Measurements from ENCODE around the gene IWS1. TPM values are rescaled to one million over a fixed set of nuclear protein-coding genes. Genes with fewer than 3 reads are reported as not detected.

IWS1 gene
- total RNA-seq, 4 donors from 2014 or later = 36.9 to 43.9 (median 39.6) TPM

DNA sequence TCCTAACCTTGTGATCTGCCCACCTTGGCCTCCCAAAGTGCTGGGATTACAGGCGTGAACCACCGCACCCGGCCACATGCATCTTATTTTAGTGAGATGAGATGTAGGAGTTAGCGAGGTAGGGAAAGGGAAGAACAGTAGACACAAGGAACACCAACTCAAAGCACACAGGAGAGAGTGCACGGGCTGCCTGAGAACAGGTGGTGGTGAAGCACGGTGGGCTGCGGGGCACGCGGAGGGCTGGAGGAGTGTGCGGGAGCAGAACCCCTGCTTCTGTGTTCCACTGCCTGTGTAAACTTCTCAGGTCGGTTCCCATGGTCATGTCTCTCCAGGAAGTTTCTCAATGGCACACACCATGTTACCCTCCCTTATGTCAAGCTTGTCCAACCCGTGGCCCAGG is 69.3 kb downstream of the IWS1 start:
- no peak for ATAC-seq
- no peaks in the 10 kb centered on the region for H3K4me1 ChIP-seq
- WGBS, 2 donors (ENCODE audit: low coverage in 1 of 2) = 86 to 100% methylated on average over 1 to 5 of the region's 12 CpGs
- no peak overlapping the region for H3K27ac ChIP-seq
- TF ChIP-seq EP300 (IDR thresholded peaks at IDR 0.05) (no peak), POLR2AphosphoS5 (IDR thresholded peaks at IDR 0.05) (no peak), POLR2A (IDR thresholded peaks at IDR 0.05) (no peak)
- TF ChIP-seq, protein P1, sequence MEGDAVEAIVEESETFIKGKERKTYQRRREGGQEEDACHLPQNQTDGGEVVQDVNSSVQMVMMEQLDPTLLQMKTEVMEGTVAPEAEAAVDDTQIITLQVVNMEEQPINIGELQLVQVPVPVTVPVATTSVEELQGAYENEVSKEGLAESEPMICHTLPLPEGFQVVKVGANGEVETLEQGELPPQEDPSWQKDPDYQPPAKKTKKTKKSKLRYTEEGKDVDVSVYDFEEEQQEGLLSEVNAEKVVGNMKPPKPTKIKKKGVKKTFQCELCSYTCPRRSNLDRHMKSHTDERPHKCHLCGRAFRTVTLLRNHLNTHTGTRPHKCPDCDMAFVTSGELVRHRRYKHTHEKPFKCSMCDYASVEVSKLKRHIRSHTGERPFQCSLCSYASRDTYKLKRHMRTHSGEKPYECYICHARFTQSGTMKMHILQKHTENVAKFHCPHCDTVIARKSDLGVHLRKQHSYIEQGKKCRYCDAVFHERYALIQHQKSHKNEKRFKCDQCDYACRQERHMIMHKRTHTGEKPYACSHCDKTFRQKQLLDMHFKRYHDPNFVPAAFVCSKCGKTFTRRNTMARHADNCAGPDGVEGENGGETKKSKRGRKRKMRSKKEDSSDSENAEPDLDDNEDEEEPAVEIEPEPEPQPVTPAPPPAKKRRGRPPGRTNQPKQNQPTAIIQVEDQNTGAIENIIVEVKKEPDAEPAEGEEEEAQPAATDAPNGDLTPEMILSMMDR (IDR thresholded peaks at IDR 0.05) = no peak
- H3K27me3 ChIP-seq = no peaks in the 10 kb centered on the region
- H3K4me3 ChIP-seq = no peak overlapping the region
- no peaks in the 10 kb centered on the region for H3K9me3 ChIP-seq
- peaks cover 0 to 15% of the 10 kb centered on the region in 2 donors for H3K36me3 ChIP-seq

DNA sequence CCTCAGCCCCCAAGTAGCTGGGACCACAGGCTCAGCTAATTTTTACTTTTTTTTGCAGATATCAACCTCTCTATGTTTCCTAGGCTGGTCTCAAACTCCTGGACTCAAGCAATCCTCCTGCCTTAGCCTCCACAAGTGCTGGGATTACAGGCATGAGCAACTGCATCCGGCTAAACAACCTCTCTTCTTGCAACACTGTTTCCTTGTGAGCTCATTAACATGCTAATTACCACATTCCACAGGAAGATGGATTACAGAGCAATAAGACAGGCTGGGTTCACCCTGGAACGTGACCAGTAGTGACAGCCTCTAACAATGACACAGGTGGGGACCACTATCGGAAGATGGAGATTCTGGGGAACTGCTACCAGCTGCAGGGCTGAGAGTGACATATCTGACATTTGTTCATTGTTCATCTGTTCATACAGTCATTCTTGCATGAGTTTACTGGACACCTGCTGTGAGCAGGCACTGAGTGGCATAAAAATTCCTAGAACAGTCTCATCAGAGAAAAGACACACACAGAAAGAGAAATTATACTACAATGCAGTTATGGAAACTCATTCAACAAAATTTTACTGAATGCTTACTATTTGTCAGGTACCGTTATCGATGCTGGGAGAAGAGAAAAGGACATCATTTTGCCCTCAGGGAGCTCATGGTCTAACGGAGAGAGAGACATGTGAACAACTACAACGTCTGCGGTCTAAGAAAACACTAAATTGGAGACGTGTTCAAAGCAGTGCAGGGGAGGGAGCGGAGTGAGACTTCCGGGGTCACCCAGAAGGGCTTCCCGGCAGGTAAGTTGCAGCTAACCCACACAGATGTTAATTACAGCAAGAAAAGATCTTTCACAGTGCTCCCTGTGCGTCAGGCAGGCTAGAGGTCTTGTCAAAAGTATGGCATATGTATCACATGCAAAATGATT is 70.5 kb downstream of the IWS1 start:
- 80 to 86% methylated on average over 11 to 13 of the region's 13 CpGs for WGBS, 2 donors (ENCODE audit: low coverage in 1 of 2)
- TF ChIP-seq, protein P1 (IDR thresholded peaks at IDR 0.05) = no peak
- TF ChIP-seq EP300 (IDR thresholded peaks at IDR 0.05) = no peak
- TF ChIP-seq POLR2A (IDR thresholded peaks at IDR 0.05) = no peak
- no peak for TF ChIP-seq POLR2AphosphoS5 (IDR thresholded peaks at IDR 0.05)
- ATAC-seq = no peak
- peaks cover 0 to 15% of the 10 kb centered on the region in 2 donors for H3K36me3 ChIP-seq
- no peaks in the 10 kb centered on the region for H3K27me3 ChIP-seq
- no peaks in the 10 kb centered on the region for H3K9me3 ChIP-seq
- H3K4me1 ChIP-seq = no peaks in the 10 kb centered on the region
- no peak overlapping the region for H3K27ac ChIP-seq
- no peak overlapping the region for H3K4me3 ChIP-seq

DNA sequence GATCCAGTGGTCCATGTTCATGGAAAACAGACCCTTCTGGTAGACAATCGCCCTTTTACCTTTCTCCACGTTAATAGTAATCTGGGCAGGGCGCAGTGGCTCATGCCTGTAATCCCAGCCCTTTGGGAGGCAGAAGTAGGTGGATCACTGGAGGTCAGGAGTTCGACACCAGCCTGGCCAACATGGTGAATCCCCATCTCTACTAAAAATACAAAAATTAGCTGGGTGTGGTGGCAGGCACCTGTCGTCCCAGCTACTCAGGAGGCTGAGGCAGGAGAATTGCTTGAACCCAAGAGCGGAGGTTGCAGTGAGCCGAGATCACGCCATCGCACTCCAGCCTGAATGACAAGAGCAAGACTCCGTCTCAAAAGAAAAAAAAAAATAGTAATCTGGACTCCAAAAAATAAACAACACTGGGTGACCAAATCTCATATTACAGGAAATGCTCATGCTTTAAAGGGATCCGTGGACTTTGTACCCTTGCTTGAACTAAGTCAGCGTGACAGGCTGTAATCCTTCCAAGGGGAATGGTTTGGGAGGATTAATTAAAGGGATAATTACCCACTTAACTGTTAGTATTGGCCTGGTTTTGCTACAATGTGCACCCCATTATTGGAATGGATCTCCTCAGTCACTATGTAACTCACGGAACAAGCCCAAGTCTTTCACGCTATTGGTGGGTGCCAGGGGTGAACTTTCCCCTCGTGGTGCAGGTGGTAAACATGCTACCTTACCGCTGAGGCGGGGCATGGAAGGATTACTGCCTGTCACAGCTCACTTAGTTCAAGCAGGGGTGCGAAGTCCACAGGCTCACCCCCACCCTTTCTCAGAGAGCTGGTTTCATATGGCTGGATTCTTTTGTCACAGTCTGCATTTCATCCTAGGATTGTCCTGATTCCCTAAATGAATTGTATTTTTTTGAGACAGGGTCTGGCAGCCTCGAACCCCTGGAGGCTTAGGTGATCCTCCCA is 71.4 kb downstream of the IWS1 start:
- H3K4me1 ChIP-seq = no peaks in the 10 kb centered on the region
- no peaks in the 10 kb centered on the region for H3K27me3 ChIP-seq
- ATAC-seq = no peak
- H3K9me3 ChIP-seq = no peaks in the 10 kb centered on the region
- H3K36me3 ChIP-seq = peaks cover 0 to 17% of the 10 kb centered on the region in 2 donors
- no peak overlapping the region for H3K27ac ChIP-seq
- WGBS, 2 donors (ENCODE audit: low coverage in 1 of 2) = 84 to 86% methylated on average over 5 to 9 of the region's 19 CpGs
- TF ChIP-seq, protein P1 (IDR thresholded peaks at IDR 0.05) = no peak
- no peak for TF ChIP-seq POLR2A (IDR thresholded peaks at IDR 0.05)
- no peak for TF ChIP-seq POLR2AphosphoS5 (IDR thresholded peaks at IDR 0.05)
- TF ChIP-seq EP300 (IDR thresholded peaks at IDR 0.05) = no peak
- no peak overlapping the region for H3K4me3 ChIP-seq

DNA sequence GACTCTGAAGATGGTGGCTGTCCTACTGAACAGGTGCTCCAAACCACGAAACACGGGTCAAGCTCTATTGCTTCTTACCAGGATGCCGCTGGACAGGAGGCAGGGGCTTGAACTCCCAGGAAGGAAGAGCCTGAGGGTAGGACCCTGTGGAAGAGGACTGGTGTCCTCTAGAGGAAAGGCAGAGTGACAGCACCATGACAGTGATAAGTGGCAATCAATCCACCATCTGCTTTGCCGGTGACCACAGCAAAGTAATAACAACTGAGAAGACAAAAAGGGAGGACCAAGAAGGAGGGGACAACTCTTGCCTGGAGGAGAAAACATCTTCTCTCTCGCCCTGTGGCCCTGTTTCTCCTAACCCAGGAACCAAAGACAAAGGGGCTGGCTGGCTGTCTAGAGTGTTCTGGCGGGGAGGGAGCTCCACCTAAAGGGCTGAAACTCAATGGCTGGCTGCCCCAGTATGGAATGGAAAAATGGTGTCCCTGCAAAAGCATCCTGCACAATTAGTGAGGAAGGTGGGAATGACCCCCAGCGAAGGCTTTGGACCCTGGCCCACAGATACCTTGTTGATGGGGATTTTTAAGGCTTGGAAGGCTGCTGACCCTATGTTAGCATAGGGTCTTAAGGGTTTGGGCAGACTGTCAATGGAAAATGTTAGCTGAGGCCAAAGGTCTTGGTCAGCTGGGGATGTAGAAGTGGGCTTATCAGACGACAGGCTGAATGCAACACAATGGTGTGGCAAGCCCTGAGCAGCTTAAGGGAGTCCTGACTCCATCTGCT is 72.7 kb downstream of the IWS1 start:
- TF ChIP-seq EP300 (IDR thresholded peaks at IDR 0.05) (no peak), POLR2A (IDR thresholded peaks at IDR 0.05) (no peak), POLR2AphosphoS5 (IDR thresholded peaks at IDR 0.05) (no peak)
- TF ChIP-seq, protein P1 (IDR thresholded peaks at IDR 0.05) = no peak
- no peak for ATAC-seq
- H3K27ac ChIP-seq = no peak overlapping the region
- peaks cover 0 to 20% of the 10 kb centered on the region in 2 donors for H3K36me3 ChIP-seq
- H3K4me3 ChIP-seq = no peak overlapping the region
- no peaks in the 10 kb centered on the region for H3K9me3 ChIP-seq
- WGBS, 2 donors (ENCODE audit: low coverage in 1 of 2) = 54 to 88% methylated on average over 1 to 2 of the region's 8 CpGs
- no peaks in the 10 kb centered on the region for H3K4me1 ChIP-seq
- H3K27me3 ChIP-seq = no peaks in the 10 kb centered on the region

Measured in gastroesophageal sphincter (tissue), 4 donors.